Measurements from ENCODE around the gene NOP14.

DNA sequence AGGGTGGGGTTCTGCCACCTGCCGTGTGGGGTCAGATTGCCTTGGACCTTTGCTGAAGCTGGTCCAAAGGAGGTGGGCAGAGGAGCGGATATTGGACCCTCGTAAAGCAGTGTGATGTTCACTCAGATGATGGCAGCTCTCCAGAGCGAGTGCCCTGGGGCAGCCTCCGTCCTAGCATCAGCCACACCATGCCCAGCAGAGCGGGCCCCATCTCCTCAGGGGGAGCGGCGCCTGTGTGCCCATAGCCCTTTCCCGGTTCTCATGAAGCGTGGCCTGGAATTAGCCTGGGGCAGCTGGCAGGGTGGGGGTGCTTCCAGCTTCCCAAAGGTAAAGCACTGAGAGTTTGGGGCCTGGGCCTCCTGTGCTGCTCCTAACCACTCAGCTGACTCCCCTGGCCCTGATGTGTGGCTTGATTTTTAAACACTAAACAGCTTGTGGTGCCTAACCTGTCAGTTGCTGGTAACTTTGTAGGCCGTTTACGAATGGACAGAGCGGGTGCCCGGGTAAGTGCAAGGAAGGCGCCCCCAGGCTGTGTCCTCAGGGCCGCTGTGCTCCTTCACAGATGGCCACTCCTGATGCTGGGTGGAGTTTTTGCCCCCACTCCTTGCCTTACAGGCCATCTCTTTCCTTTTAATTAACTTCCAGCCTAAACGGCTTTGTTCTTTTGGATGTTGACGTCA, 36.0 kb downstream of the NOP14 start:
- TF ChIP-seq, protein P1, sequence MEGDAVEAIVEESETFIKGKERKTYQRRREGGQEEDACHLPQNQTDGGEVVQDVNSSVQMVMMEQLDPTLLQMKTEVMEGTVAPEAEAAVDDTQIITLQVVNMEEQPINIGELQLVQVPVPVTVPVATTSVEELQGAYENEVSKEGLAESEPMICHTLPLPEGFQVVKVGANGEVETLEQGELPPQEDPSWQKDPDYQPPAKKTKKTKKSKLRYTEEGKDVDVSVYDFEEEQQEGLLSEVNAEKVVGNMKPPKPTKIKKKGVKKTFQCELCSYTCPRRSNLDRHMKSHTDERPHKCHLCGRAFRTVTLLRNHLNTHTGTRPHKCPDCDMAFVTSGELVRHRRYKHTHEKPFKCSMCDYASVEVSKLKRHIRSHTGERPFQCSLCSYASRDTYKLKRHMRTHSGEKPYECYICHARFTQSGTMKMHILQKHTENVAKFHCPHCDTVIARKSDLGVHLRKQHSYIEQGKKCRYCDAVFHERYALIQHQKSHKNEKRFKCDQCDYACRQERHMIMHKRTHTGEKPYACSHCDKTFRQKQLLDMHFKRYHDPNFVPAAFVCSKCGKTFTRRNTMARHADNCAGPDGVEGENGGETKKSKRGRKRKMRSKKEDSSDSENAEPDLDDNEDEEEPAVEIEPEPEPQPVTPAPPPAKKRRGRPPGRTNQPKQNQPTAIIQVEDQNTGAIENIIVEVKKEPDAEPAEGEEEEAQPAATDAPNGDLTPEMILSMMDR (IDR thresholded peaks at IDR 0.05), result no peak
- no peak for TF ChIP-seq ZFX (IDR thresholded peaks at IDR 0.05; ENCODE audit: borderline replicate concordance)

All from 22Rv1 (cell line).